Naive B cell (primary cell): ENCODE measurements around the gene PALM3. TPM values are rescaled to one million over a fixed set of nuclear protein-coding genes. Genes with fewer than 3 reads are reported as not detected.
"Not testable (repeated sequence)": the region's sequence is repeated elsewhere in the genome, so short reads cannot be mapped to it uniquely, and the experiment has no call there.

Experiments
- ATAC-seq, 2 donors: fragments of 150-1000 bp; cut with Tn5 transposase; 2 replicates each; pipeline ENCODE4 v1.10.0; 2021; ENCODE audit warnings: low read depth in 2 of 2, mild to moderate bottlenecking in 2 of 2, moderate library complexity in 2 of 2
- DNase-seq: peaks from one replicate; pipeline ENCODE4 v3.0.0; 2022
- H3K27ac Mint-ChIP-seq, 6 donors: one replicate each; pipeline ENCODE4 v1.8.0; 2020 to 2022; ENCODE audit warnings: mild to moderate bottlenecking in 6 of 6, mixed read lengths in 6 of 6, moderate library complexity in 5 of 6, inconsistent platforms in 2 of 6
- H3K27me3 Mint-ChIP-seq, 3 donors: one replicate each; pipeline ENCODE4 v1.8.0; 2021 to 2022; ENCODE audit warnings: mixed read lengths in 3 of 3, mild to moderate bottlenecking in 1 of 3
- H3K36me3 Mint-ChIP-seq, 2 donors: one replicate each; pipeline ENCODE4 v1.8.0; 2020 to 2022; ENCODE audit warnings: mixed read lengths in 2 of 2, inconsistent platforms in 1 of 2, mild to moderate bottlenecking in 1 of 2
- H3K4me1 Mint-ChIP-seq, 3 donors: one replicate each; pipeline ENCODE4 v1.8.0; 2020 to 2022; ENCODE audit warnings: mixed read lengths in 3 of 3, inconsistent platforms in 1 of 3, mild to moderate bottlenecking in 1 of 3, moderate library complexity in 1 of 3
- H3K4me3 Mint-ChIP-seq, 8 donors: one replicate each; pipeline ENCODE4 v1.8.0; 2020 to 2022; ENCODE audit warnings: mild to moderate bottlenecking in 8 of 8, mixed read lengths in 8 of 8, moderate library complexity in 8 of 8, inconsistent platforms in 2 of 8
- H3K9me3 Mint-ChIP-seq, 7 donors: one replicate each; pipeline ENCODE4 v1.8.0; 2020 to 2022; ENCODE audit warnings: mixed read lengths in 7 of 7, mild to moderate bottlenecking in 5 of 7, inconsistent platforms in 2 of 7, moderate library complexity in 1 of 7
- polyA plus RNA-seq, 6 donors: library from polyadenylated mRNA; unstranded; fragments of 300-500 nt; fragmentation: Illumina TruSeq; gene quantifications; one replicate each; pipeline ENCODE4 v1.2.3, GENCODE V29; 2021; ENCODE audit warnings: low read depth in 6 of 6

Gene PALM3
- polyA plus RNA-seq, 6 donors from 2014 or later: not detected

DNA sequence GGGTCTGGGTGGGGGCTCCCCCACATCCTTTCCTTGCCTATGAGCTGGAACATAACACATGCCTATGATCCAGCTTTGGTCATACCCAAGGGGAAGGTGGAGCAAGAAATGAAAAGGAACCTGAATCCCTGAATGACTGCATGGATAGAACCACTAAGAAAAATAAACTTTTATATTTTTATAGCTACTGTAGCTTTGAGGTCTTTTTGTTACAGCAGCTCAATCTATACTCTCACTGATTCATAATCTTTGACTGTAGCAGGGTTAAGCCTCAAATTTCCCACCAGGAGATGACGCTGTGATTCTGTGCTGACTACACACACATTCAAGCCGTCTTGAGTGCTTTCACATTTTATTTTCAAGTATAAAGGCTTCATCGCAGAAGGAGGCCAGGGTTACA is 8.8 kb downstream of the PALM3 start:
- Mint-ChIP-seq H3K9me3 (peaks cover 0 to 4% (median 0%) of the 10 kb centered on the region in 7 donors), H3K36me3 (peaks cover 4 to 17% of the 10 kb centered on the region in 2 donors), H3K4me1 (peaks cover 9 to 20% (median 10%) of the 10 kb centered on the region in 3 donors), H3K27ac (no peak overlapping the region), H3K4me3 (peak overlapping the region in 1 of 8 donors; percentile 33), H3K27me3 (peaks cover 4 to 23% (median 6%) of the 10 kb centered on the region in 3 donors)
- ATAC-seq (no peak), DNase-seq (no peak)

DNA sequence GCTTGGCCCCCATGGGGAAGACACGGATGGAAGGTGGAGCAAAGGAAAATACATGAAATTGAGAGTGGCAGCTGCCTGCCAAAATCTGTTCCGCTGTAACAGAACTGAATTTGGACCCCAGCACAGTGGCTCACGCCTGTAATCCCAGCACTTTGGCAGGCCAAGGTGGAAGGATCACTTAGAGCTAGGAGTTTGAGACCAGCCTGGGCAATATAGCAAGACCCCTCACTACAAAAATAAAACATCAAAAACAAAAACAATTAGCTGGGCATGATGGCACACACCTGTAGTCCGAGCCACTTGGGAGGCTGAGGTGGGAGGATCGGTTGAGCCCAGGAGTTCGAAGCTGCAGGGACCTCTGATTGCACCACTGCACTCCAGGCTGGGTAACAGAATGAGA is 9.4 kb downstream of the PALM3 start:
- peak overlapping the region in 1 of 6 donors; percentile 65 for H3K27ac Mint-ChIP-seq
- H3K27me3 Mint-ChIP-seq: peaks cover 0 to 18% (median 4%) of the 10 kb centered on the region in 3 donors
- ATAC-seq (no peak), DNase-seq (no peak)
- H3K4me3 Mint-ChIP-seq: no peak overlapping the region
- H3K9me3 Mint-ChIP-seq: peaks cover 0 to 4% (median 0%) of the 10 kb centered on the region in 7 donors
- H3K4me1 Mint-ChIP-seq: peaks cover 4 to 15% (median 4%) of the 10 kb centered on the region in 3 donors
- peaks cover 4 to 14% of the 10 kb centered on the region in 2 donors for H3K36me3 Mint-ChIP-seq

DNA sequence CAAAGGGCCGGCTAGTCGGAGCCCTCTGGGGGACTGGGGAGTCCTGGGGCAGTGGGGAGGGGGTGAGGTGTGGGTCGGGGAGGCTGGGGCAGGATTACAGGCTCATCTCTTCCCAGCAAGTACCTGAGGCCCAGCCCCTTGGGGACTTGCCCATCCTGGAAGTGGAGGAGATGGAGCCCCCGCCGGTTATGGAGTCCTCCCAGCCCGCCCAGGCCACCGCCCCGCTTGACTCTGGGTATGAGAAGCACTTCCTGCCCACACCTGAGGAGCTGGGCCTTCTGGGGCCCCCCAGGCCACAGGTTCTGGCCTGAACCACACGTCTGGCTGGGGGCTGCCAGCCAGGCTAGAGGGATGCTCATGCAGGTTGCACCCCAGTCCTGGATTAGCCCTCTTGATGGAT is 9.9 kb downstream of the PALM3 start:
- H3K36me3 Mint-ChIP-seq: peaks cover 4 to 14% of the 10 kb centered on the region in 2 donors
- H3K27me3 Mint-ChIP-seq: peaks cover 0 to 13% (median 4%) of the 10 kb centered on the region in 3 donors
- H3K4me3 Mint-ChIP-seq: no peak overlapping the region
- DNase-seq (no peak), ATAC-seq (no peak)
- peaks cover 0 to 4% (median 0%) of the 10 kb centered on the region in 7 donors for H3K9me3 Mint-ChIP-seq
- H3K27ac Mint-ChIP-seq: peak overlapping the region in 1 of 6 donors; percentile 60
- peaks cover 4 to 14% (median 4%) of the 10 kb centered on the region in 3 donors for H3K4me1 Mint-ChIP-seq

DNA sequence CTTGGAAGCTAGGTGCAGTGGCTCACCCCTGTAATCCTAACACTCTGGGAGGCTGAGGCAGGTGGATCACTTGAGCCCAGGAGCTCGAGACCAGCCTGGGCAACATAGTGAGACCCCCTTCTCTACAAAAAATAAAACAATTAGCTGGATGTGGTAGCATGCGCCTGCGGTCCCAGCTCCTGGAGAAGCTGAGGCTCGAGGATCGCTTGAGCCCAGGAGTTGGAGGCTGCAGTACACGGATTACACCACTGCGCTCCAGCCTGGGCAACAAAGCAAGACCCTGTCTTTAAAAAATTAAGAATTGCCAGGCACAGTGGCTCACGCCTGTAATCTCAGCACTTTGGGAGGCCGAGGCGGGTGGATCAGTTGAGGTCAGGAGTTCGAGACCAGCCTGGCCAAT is 10.9 kb downstream of the PALM3 start:
- peaks cover 4 to 14% of the 10 kb centered on the region in 2 donors for H3K36me3 Mint-ChIP-seq
- peaks cover 4 to 10% (median 4%) of the 10 kb centered on the region in 3 donors for H3K4me1 Mint-ChIP-seq
- not testable (repeated sequence) for H3K27me3 Mint-ChIP-seq, H3K9me3 Mint-ChIP-seq, ATAC-seq, DNase-seq, H3K4me3 Mint-ChIP-seq
- H3K27ac Mint-ChIP-seq: peak overlapping the region in 1 of 6 donors; percentile 36

DNA sequence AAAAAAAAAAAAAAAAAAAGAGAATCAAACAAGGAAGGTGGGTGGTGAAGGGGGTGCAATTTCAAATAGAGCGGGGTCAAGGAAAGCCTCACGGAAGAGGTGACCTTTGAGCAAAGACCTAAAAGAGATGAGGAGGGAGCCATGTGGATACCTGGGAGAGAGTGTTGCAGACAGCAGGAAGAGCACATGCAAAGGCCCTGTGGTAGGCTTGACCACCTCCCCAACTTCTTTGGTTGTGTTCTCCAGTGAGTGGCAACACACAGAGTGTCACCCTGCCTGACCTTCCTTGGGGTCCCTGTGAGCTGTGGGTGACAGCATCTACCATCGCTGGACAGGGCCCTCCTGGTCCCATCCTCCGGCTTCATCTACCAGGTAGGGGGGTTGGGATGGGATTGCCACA is 11.4 kb downstream of the PALM3 start:
- Mint-ChIP-seq H3K27me3 (peaks cover 0 to 7% (median 3%) of the 10 kb centered on the region in 3 donors), H3K4me1 (peaks cover 3 to 10% (median 4%) of the 10 kb centered on the region in 3 donors), H3K36me3 (peaks cover 4 to 14% of the 10 kb centered on the region in 2 donors), H3K4me3 (no peak overlapping the region), H3K27ac (peak overlapping the region in 1 of 6 donors; percentile 61), H3K9me3 (peaks cover 0 to 4% (median 0%) of the 10 kb centered on the region in 7 donors)
- DNase-seq (no peak), ATAC-seq (no peak)

DNA sequence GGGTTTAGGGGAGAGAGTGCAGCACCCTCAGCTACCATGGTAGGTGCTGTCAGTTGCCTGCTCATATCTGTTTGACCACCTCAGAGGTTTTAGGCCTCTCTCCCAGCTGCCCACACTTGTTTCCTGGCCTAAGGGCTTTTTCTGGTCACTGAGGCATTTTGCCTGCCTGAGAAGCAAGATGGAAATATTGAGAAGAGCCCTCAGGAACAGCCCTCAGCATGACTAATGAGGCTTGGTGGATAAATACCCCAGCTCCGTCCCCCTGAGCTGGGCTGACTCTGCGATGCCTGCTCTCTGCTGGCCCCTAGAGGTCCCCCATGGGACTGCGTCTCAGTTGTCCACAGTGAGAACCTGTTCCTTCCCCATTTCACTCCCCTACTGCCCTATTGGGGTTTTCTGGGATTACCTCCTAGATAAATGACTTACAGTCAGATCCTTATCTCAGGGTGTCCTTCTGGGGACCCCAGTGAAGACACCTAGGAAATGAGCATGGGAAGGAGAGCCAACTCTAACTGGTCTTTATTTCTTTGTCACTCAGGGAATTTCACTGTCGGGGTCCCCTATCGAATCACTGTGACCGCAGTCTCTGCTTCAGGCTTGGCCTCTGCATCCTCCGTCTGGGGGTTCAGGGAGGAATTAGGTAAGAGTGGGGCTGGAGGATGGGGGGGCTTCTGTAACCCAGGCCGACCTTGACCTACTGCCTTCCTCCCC is 13.3 kb downstream of the PALM3 start:
- peaks cover 0 to 10% (median 4%) of the 10 kb centered on the region in 3 donors for H3K4me1 Mint-ChIP-seq
- peak overlapping the region in 3 of 6 donors; percentile 3 to 78 (median 28) for H3K27ac Mint-ChIP-seq
- H3K36me3 Mint-ChIP-seq: peaks cover 4 to 14% of the 10 kb centered on the region in 2 donors
- ATAC-seq (peak; percentile 84 to 89), DNase-seq (peak; percentile 69)
- no peaks in the 10 kb centered on the region for H3K27me3 Mint-ChIP-seq
- H3K9me3 Mint-ChIP-seq: peaks cover 0 to 2% (median 0%) of the 10 kb centered on the region in 7 donors
- H3K4me3 Mint-ChIP-seq: peak overlapping the region in 1 of 8 donors; percentile 41

DNA sequence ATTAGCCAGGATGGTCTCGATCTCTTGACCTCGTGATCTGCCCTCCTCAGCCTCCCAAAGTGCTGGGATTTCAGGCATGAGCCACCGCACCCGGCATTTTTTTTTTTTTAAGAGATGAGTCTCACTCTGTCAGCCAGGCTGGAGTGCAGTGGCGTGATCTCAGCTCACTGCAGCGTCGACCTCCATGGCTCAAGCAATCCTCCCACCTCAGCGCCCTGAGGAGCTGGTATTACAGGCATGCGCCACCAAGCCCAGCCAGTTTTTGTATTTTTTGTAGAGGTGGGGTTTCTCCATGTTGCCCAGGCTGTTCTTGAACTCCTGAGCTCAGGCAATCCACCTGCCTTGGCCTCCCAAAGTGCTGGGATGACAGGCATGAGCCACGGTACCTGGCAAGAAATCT is 14.0 kb downstream of the PALM3 start:
- Mint-ChIP-seq H3K36me3 (peaks cover 4 to 14% of the 10 kb centered on the region in 2 donors), H3K4me1 (peaks cover 3 to 13% (median 7%) of the 10 kb centered on the region in 3 donors)
- not testable (repeated sequence) for DNase-seq, H3K27me3 Mint-ChIP-seq, H3K4me3 Mint-ChIP-seq, H3K27ac Mint-ChIP-seq, H3K9me3 Mint-ChIP-seq, ATAC-seq

DNA sequence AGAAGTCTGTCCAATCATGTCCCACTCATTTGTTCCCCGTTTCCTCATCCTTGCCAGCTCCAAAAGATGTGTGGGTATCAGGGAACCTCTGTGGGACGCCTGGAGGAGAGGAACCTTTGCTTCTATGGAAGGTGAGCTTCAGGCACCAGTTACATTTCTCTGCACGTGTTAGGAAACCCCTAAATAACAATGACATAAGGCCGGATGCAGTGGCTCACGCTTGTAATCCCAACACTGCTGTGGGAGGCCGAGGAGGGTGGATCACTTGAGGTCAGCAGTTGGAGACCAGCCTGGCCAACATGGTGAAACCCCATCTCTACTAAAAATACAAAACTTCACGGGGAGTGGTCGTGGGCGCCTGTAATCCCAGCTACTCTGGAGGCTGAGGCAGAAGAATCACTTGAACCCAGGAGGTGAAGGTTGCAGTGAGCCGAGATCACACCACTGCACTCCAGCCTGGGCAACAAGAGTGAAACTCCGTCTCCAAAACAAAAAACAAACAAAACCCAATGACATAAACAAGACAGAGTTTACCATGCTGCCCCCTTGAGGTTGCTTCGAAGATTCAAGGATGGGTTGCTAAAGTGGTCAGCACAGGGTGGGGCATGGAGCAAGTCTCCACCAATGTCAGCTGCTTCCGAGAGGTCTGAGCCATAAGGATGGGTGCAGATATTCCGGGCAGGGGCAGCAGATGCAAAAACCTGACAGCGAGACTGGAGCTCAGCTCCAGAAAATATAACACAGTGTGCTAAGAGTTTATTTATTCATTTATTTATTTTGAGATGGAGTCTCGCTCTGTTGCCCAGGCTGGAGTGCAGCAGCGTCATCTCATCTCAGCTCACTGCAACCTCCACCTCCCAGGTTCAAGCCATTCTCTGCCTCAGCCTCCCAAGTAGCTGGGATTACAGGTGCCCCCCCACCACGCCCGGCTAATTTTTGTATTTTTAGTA is 18.9 kb downstream of the PALM3 start:
- Mint-ChIP-seq H3K4me3 (peak overlapping the region in 1 of 8 donors; percentile 25), H3K4me1 (peaks cover 7 to 22% (median 18%) of the 10 kb centered on the region in 3 donors), H3K27ac (peak overlapping the region in 5 of 6 donors; percentile 62 to 91 (median 89))
- H3K36me3 Mint-ChIP-seq, H3K27me3 Mint-ChIP-seq, H3K9me3 Mint-ChIP-seq, DNase-seq: not testable (repeated sequence)
- peak; percentile 75 to 78 for ATAC-seq

DNA sequence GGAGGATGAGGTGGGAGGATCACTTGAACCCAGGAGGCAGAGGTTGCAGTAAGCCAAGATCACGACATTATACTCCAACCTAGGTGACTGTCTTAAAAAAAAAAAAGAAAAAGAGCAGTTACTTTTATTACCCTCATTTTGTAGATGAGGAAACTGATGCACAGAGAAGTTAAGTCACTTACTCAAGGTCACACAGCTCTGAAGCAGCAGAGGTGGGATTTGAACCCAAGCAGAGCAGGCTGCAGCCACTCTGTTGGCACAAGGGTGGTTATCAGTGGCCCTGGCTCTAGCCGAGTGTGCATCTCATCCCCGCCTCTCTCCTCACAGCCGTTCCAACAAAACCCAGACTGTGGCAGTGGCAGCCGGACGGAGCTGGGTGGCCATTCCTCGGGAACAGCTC is 22.7 kb downstream of the PALM3 start:
- Mint-ChIP-seq H3K27me3 (no peaks in the 10 kb centered on the region), H3K4me3 (no peak overlapping the region), H3K36me3 (no peaks in the 10 kb centered on the region), H3K27ac (peak overlapping the region in 2 of 6 donors; percentile 11 to 65), H3K4me1 (peaks cover 8 to 26% (median 23%) of the 10 kb centered on the region in 3 donors), H3K9me3 (no peaks in the 10 kb centered on the region)
- no peak for ATAC-seq
- no peak for DNase-seq

DNA sequence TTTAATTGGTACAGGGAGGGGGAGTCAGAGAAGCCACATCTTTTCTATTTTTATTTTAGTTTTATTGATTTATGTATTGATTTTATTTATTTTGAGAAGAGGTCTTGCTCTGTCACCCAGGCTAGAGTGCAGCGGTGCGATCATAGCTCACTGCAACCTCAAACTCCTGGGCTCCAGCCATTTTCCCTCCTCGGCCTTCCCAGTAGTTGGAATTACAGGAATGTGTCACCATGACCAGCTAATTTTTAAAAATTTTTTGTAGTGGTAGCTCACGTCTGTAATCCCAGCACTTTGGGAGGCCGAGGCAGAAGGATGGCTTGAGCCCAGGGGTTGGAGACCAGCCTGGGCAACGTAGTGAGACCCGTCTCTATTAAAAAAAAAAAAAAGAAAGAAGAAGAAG is 26.2 kb downstream of the PALM3 start:
- H3K9me3 Mint-ChIP-seq: no peaks in the 10 kb centered on the region
- H3K27ac Mint-ChIP-seq: no peak overlapping the region
- peaks cover 24 to 43% (median 32%) of the 10 kb centered on the region in 3 donors for H3K4me1 Mint-ChIP-seq
- ATAC-seq (no peak), DNase-seq (no peak)
- H3K4me3 Mint-ChIP-seq: no peak overlapping the region
- H3K36me3 Mint-ChIP-seq: no peaks in the 10 kb centered on the region
- no peaks in the 10 kb centered on the region for H3K27me3 Mint-ChIP-seq

DNA sequence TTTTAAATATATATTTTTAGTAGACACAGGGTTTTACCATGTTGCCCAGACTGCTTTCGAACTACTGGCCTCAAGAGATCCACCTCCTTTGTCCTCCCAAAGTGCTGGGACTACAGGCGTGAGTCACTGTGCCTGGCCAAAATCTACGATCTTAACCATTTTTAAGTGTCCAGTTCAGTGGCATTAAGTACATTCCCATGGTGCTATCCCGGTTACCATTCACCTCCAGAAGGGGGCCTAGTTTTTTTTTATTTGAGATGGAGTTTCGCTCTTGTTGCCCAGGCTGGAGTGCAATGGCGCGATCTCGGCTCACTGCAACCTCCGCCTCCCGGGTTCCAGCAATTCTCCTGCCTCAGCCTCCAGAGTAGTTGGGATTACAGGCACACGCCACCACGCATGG is 26.7 kb downstream of the PALM3 start:
- Mint-ChIP-seq H3K4me1 (peaks cover 24 to 47% (median 35%) of the 10 kb centered on the region in 3 donors), H3K27ac (peak overlapping the region in 1 of 6 donors; percentile 62)
- not testable (repeated sequence) for H3K36me3 Mint-ChIP-seq, H3K9me3 Mint-ChIP-seq, H3K4me3 Mint-ChIP-seq, DNase-seq, H3K27me3 Mint-ChIP-seq, ATAC-seq

DNA sequence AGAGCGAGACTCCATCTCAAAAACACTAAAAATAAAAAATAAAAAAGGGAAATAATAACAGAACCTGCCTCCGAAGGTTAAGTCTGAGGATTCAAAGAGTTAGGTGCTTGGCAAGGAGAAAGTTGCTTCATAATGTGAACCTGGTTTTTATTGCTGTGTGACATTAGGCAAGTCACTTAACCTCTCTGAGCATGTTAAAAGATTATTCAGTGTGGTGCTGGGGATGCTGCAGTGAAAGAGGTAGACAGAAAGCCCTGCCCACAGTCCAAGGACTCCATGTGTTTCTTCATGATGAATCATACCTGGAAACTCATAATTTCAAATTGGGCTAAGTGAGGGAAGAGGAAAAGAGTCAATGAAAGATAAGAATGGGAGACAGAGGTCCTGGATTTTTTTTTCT is 27.9 kb downstream of the PALM3 start:
- H3K27me3 Mint-ChIP-seq: no peaks in the 10 kb centered on the region
- H3K36me3 Mint-ChIP-seq: no peaks in the 10 kb centered on the region
- no peaks in the 10 kb centered on the region for H3K9me3 Mint-ChIP-seq
- H3K27ac Mint-ChIP-seq: peak overlapping the region in 2 of 6 donors; percentile 24 to 29
- H3K4me1 Mint-ChIP-seq: peaks cover 26 to 44% (median 41%) of the 10 kb centered on the region in 3 donors
- DNase-seq (no peak), ATAC-seq (no peak)
- peak overlapping the region in 5 of 8 donors; percentile 4 to 74 (median 44) for H3K4me3 Mint-ChIP-seq
